B cell (primary cell): ENCODE results near the gene HIPK2. TPM values are rescaled to one million over a fixed set of nuclear protein-coding genes. Genes with fewer than 3 reads are reported as not detected.

ENCODE experiments used
- ATAC-seq: fragments of 200-7000 bp; cut with Tn5 transposase; one replicate; pipeline ENCODE4 v1.10.0; 2021; ENCODE audit warnings: low read depth, mild to moderate bottlenecking, moderate number of reproducible peaks, moderate library complexity
- CTCF ChIA-PET: fragments of 350-600 bp; sonication (Branson Sonifier 250); formaldehyde crosslinking; loops from one replicate; lab custom pipeline; 2021; ENCODE audit warnings: antibody characterized with exemption, inconsistent platforms; lab: Charles Lee
- POLR2A ChIA-PET: fragments of 350-600 bp; sonication (Branson Sonifier 250); formaldehyde crosslinking; loops from one replicate; lab custom pipeline; 2021; ENCODE audit warnings: antibody characterized with exemption; lab: Charles Lee
- DNase-seq: peaks from one replicate; pipeline ENCODE4 v3.0.0; 2013
- H2AFZ ChIP-seq: 2 replicates; pipeline ENCODE4 v1.6.1; 2012; ENCODE audit warnings: mild to moderate bottlenecking, low read depth, low read length; ENCODE audit not compliant: insufficient read depth, poor library complexity, severe bottlenecking
- H3K27ac ChIP-seq, 2 donors: 1 replicate in 1 of 2; 2 replicates in 1 of 2; pipeline ENCODE4 v1.5.1; 2012 to 2013; ENCODE audit warnings: low read length in 2 of 2, mild to moderate bottlenecking in 2 of 2, moderate library complexity in 1 of 2
- H3K27me3 ChIP-seq, 4 experiments: fragments of 200-600 bp in 1 of 4; sonication (generic) in 1 of 4; replicated peaks in 1 of 4; 1 replicate in 2 of 4; 2 replicates in 2 of 4; pipeline versions ENCODE4 v1.6.1 to v1.7.0; 2013 to 2016; ENCODE audit warnings: low read length in 3 of 4, mild to moderate bottlenecking in 2 of 4, mixed read lengths in 1 of 4, moderate library complexity in 1 of 4; ENCODE audit not compliant: insufficient read depth in 4 of 4, control insufficient read depth in 3 of 4; ENCODE audit errors: control extremely low read depth in 1 of 4
- H3K36me3 ChIP-seq, 2 experiments: replicated peaks in 1 of 2; 1 replicate in 1 of 2; 2 replicates in 1 of 2; pipeline versions ENCODE4 v1.6.1 to v1.7.1; 2013; ENCODE audit warnings: low read length in 1 of 2; ENCODE audit not compliant: insufficient read depth in 2 of 2, control insufficient read depth in 1 of 2; ENCODE audit errors: control extremely low read depth in 1 of 2, extremely low read depth in 1 of 2
- H3K4me1 ChIP-seq, 2 donors: fragments of 200-600 bp in 1 of 2; sonication (generic) in 1 of 2; 1 replicate in 1 of 2; 2 replicates in 1 of 2; pipeline versions ENCODE4 v1.5.1 to v1.6.1; 2013 to 2017; ENCODE audit warnings: low read length in 2 of 2; ENCODE audit not compliant: control insufficient read depth in 2 of 2, insufficient read depth in 2 of 2
- H3K4me2 ChIP-seq: replicated peaks from 2 replicates; pipeline ENCODE3; 2012; ENCODE audit warnings: mild to moderate bottlenecking, low read depth, low read length; ENCODE audit not compliant: poor library complexity, severe bottlenecking
- H3K4me3 ChIP-seq, 5 experiments: fragments of 200-600 bp in 1 of 5; sonication (generic) in 1 of 5; 1 replicate in 3 of 5; 2 replicates in 2 of 5; pipeline versions ENCODE4 v1.5.1 to v1.7.0; 2011 to 2016; ENCODE audit warnings: low read length in 4 of 5, mild to moderate bottlenecking in 4 of 5, low read depth in 2 of 5, control low read depth in 1 of 5, moderate library complexity in 1 of 5; ENCODE audit not compliant: insufficient read depth in 1 of 5; ENCODE audit errors: control extremely low read depth in 1 of 5, extremely low read depth in 1 of 5
- H3K79me2 ChIP-seq: fragments of 200-600 bp; sonication (generic); one replicate; pipeline ENCODE4 v1.6.0; 2016; ENCODE audit warnings: low read length; ENCODE audit not compliant: control insufficient read depth, insufficient read depth
- H3K9ac ChIP-seq: fragments of 200-600 bp; sonication (generic); 2 replicates; pipeline ENCODE4 v1.6.1; 2017; ENCODE audit warnings: mild to moderate bottlenecking, low read length, moderate library complexity
- H3K9me3 ChIP-seq, 3 donors: one replicate each; pipeline versions ENCODE4 v1.6.1 to v1.7.1; 2013; ENCODE audit warnings: low read length in 2 of 3; ENCODE audit not compliant: control insufficient read depth in 2 of 3, insufficient read depth in 1 of 3; ENCODE audit errors: control extremely low read depth in 1 of 3
- H4K20me1 ChIP-seq: 2 replicates; pipeline ENCODE4 v1.6.0; 2012; ENCODE audit warnings: mild to moderate bottlenecking, low read length; ENCODE audit not compliant: insufficient read depth, control insufficient read depth, poor library complexity, severe bottlenecking
- H3K27ac Mint-ChIP-seq: one replicate; pipeline ENCODE4 v1.8.0; 2021; ENCODE audit warnings: mixed read lengths
- H3K27me3 Mint-ChIP-seq: one replicate; pipeline ENCODE4 v1.8.0; 2021; ENCODE audit warnings: mixed read lengths
- H3K4me1 Mint-ChIP-seq: one replicate; pipeline ENCODE4 v1.8.0; 2021; ENCODE audit warnings: mixed read lengths
- H3K4me3 Mint-ChIP-seq: one replicate; pipeline ENCODE4 v1.8.0; 2021; ENCODE audit warnings: mixed read lengths
- H3K9me3 Mint-ChIP-seq: one replicate; pipeline ENCODE4 v1.8.0; 2022; ENCODE audit warnings: mixed read lengths; ENCODE audit not compliant: insufficient read depth
- CTCF ChIP-seq: fragments of 200-600 bp; IDR thresholded peaks from one replicate; pipeline ENCODE4 v1.8.0; 2022; ENCODE audit warnings: antibody characterized with exemption, mild to moderate bottlenecking
- EZH2 ChIP-seq: IDR thresholded peaks from 2 replicates; pipeline ENCODE4 v1.6.1; 2012; ENCODE audit warnings: borderline replicate concordance, low read depth, mild to moderate bottlenecking, moderate library complexity, low read length; ENCODE audit not compliant: insufficient read depth, poor library complexity, severe bottlenecking
- WGBS: methylation state at CpG from one replicate; pipeline ENCODE4 v1.1.5; 2013; ENCODE audit warnings: missing lambda C conversion rate; ENCODE audit not compliant: insufficient coverage; 5-methylcytosine and 5-hydroxymethylcytosine counted together
- intact Hi-C: fragments of 100-400 bp; cut with micrococcal nuclease; formaldehyde crosslinking; loops from one replicate; pipeline ENCODE4 v1.10.0; 2022
- polyA plus RNA-seq: library from polyadenylated mRNA; depleted of rRNA; stranded (reverse); fragments of >200 nt; gene quantifications from 2 replicates; pipeline ENCODE4 v1.2.3, GENCODE V29; 2012
- total RNA-seq, 2 donors: library from RNA; stranded (reverse); fragments of 120-200 nt in 1 of 2; gene quantifications; 1 replicate in 1 of 2; 2 replicates in 1 of 2; pipeline versions ENCODE4 v1.2.3 to v1.2.4, GENCODE V29; 2013 to 2022

The HIPK2 gene
- total and polyA plus RNA-seq, 2 donors (not counting 1 experiment from before 2014, with no cell fraction given): 6.8 to 58.2 TPM

GRCh38 chr7:139820089-139820488 is 42.3 kb upstream of the HIPK2 start:
- Histone ChIP-seq H3K27me3 (peaks cover 0 to 5% (median 0%) of the 10 kb centered on the region in 4 experiments), H3K79me2 (no peaks in the 10 kb centered on the region), H3K27ac (no peak overlapping the region), H2AFZ (no peak overlapping the region), H3K9me3 (peaks cover 0 to 5% (median 0%) of the 10 kb centered on the region in 3 donors), H3K4me2 (no peak overlapping the region), H3K4me1 (no peaks in the 10 kb centered on the region), H3K36me3 (no peaks in the 10 kb centered on the region), H3K9ac (no peak overlapping the region), H3K4me3 (no peak overlapping the region), H4K20me1 (no peaks in the 10 kb centered on the region)
- POLR2A ChIA-PET: no interaction called here
- DNase-seq: no peak
- TF ChIP-seq EZH2 (no peak), CTCF (no peak)
- ATAC-seq: no peak
- Mint-ChIP-seq H3K9me3 (peaks cover 2% of the 10 kb centered on the region), H3K4me1 (no peaks in the 10 kb centered on the region), H3K27ac (no peak overlapping the region), H3K4me3 (no peak overlapping the region), H3K27me3 (peaks cover 4% of the 10 kb centered on the region)
- CTCF ChIA-PET: no interaction called here
- 95% methylated on average over 4 of the region's 4 CpGs for WGBS
- intact Hi-C loops: no loop called here

- Histone ChIP-seq H3K4me1 (no peaks in the 10 kb centered on the region), H3K36me3 (no peaks in the 10 kb centered on the region), H3K27me3 (peaks cover 0 to 5% (median 0%) of the 10 kb centered on the region in 4 experiments), H4K20me1 (no peaks in the 10 kb centered on the region), H3K4me3 (no peak overlapping the region), H2AFZ (no peak overlapping the region), H3K79me2 (no peaks in the 10 kb centered on the region), H3K4me2 (no peak overlapping the region), H3K27ac (no peak overlapping the region), H3K9me3 (peaks cover 0 to 5% (median 0%) of the 10 kb centered on the region in 3 donors), H3K9ac (no peak overlapping the region)
- no peak overlapping the region for H3K4me3 Mint-ChIP-seq
- ATAC-seq (no peak), DNase-seq (no peak)
- 96% methylated on average over 10 of the region's 10 CpGs for WGBS
- CTCF ChIA-PET: no interaction called here
- no peak for TF ChIP-seq EZH2
- TF ChIP-seq CTCF: no peak
- H3K27ac Mint-ChIP-seq: no peak overlapping the region
- H3K27me3 Mint-ChIP-seq: peaks cover 3% of the 10 kb centered on the region
- intact Hi-C loops: no loop called here
- peaks cover 2% of the 10 kb centered on the region for H3K9me3 Mint-ChIP-seq
- H3K4me1 Mint-ChIP-seq: no peaks in the 10 kb centered on the region
- POLR2A ChIA-PET: no interaction called here
Observed at GRCh38 chr7:139817249-139817648, 39.5 kb upstream of the HIPK2 start.
